NCI-H146 (cell line): ENCODE measurements around the gene CUTC.
"Not testable (repeated sequence)": the region's sequence is repeated elsewhere in the genome, so short reads cannot be mapped to it uniquely, and the experiment has no call there.

Source experiments
- DNase-seq: peaks from one replicate; lab custom pipeline; 2025; lab: John Stamatoyannopoulos, UW

CUTC gene

GRCh38 chr10:99732033-99732842 lies at the start of gene CUTC, which contains the start of gene COX15:
Gene CUTC, plus strand, starts transcription at chr10:99732234. Its CDS starts 115 bp downstream, at chr10:99732349.
Gene COX15, minus strand, starts transcription at chr10:99732127. Its CDS starts 78 bp downstream, at chr10:99732049.
- peak; percentile 97 for DNase-seq

- DNase-seq = no peak
Measured at GRCh38 chr10:99682752-99683151, 49.3 kb upstream of the CUTC start.

- DNase-seq = no peak
Measured at GRCh38 chr10:99685597-99685967, 46.5 kb upstream of the CUTC start.

GRCh38 chr10:99689461-99689860 lies 42.6 kb upstream of the CUTC start:
- DNase-seq = no peak

- DNase-seq = no peak
Measured at GRCh38 chr10:99693933-99694583, 38.0 kb upstream of the CUTC start.

- DNase-seq = no peak
Measured at GRCh38 chr10:99695761-99696160, 36.3 kb upstream of the CUTC start.

GRCh38 chr10:99698504-99699080 lies 33.4 kb upstream of the CUTC start:
- no peak for DNase-seq

- no peak for DNase-seq
Measured at GRCh38 chr10:99700649-99701048, 31.4 kb upstream of the CUTC start.

- no peak for DNase-seq
Measured at GRCh38 chr10:99708428-99709012, 23.5 kb upstream of the CUTC start.

- no peak for DNase-seq
Measured at GRCh38 chr10:99709480-99710229, 22.4 kb upstream of the CUTC start.

- peak; percentile 30 for DNase-seq
Measured at GRCh38 chr10:99711129-99711719, 20.8 kb upstream of the CUTC start.

- DNase-seq = no peak
Measured at GRCh38 chr10:99714446-99714845, 17.6 kb upstream of the CUTC start.

- no peak for DNase-seq
Measured at GRCh38 chr10:99720387-99720786, 11.6 kb upstream of the CUTC start.

GRCh38 chr10:99730026-99730425 lies 2.0 kb upstream of the CUTC start:
- no peak for DNase-seq

GRCh38 chr10:99731306-99732032 lies 565 bp upstream of the CUTC start:
- DNase-seq = no peak

GRCh38 chr10:99733366-99733765 lies 1.3 kb downstream of the CUTC start:
- DNase-seq = no peak

- not testable (repeated sequence) for DNase-seq
Measured at GRCh38 chr10:99734111-99734510, 2.1 kb downstream of the CUTC start.

- no peak for DNase-seq
Measured at GRCh38 chr10:99740260-99740659, 8.2 kb downstream of the CUTC start.

GRCh38 chr10:99740933-99741559 lies 9.0 kb downstream of the CUTC start:
- no peak for DNase-seq

- DNase-seq = no peak
Measured at GRCh38 chr10:99742254-99742653, 10.2 kb downstream of the CUTC start.
